Lower leg skin (tissue), 3 donors: Measurements from ENCODE around the gene SPIN2B.

Source experiments
- POLR2A ChIP-seq, 2 donors: fragments of 450-650 bp; IDR thresholded peaks; one replicate each; pipeline ENCODE4 v1.6.1; 2016 to 2017; ENCODE audit warnings: antibody characterized with exemption in 2 of 2, mild to moderate bottlenecking in 1 of 2, moderate library complexity in 1 of 2
- TF ChIP-seq, protein P1 (sequence below), 3 donors: fragments of 450-650 bp; IDR thresholded peaks; one replicate each; pipeline ENCODE4 v1.5.1; 2016; ENCODE audit warnings: antibody characterized with exemption in 3 of 3, mild to moderate bottlenecking in 3 of 3, moderate library complexity in 2 of 3

DNA sequence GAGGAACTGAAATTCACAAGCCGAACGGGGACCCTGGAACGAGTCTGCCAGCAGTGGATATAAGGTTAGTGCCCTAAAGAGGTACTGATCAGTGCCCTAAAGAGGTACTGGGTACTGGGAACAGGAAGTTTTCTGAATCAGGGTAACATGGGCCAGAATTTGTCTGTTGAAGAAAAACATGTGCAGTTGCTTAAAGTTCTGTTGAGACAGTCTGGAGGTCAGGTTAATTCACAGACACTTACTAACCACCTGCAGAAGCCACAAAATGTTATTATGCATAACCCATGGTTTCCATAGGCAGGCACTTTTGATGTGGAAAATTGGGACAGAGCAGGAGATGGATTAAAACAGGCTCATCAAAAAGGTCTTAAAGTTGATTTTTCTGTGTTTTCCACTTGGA, 17.9 kb downstream of the SPIN2B start:
- TF ChIP-seq, protein P1, sequence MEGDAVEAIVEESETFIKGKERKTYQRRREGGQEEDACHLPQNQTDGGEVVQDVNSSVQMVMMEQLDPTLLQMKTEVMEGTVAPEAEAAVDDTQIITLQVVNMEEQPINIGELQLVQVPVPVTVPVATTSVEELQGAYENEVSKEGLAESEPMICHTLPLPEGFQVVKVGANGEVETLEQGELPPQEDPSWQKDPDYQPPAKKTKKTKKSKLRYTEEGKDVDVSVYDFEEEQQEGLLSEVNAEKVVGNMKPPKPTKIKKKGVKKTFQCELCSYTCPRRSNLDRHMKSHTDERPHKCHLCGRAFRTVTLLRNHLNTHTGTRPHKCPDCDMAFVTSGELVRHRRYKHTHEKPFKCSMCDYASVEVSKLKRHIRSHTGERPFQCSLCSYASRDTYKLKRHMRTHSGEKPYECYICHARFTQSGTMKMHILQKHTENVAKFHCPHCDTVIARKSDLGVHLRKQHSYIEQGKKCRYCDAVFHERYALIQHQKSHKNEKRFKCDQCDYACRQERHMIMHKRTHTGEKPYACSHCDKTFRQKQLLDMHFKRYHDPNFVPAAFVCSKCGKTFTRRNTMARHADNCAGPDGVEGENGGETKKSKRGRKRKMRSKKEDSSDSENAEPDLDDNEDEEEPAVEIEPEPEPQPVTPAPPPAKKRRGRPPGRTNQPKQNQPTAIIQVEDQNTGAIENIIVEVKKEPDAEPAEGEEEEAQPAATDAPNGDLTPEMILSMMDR (IDR thresholded peaks at IDR 0.05): no peak
- no peak for TF ChIP-seq POLR2A (IDR thresholded peaks at IDR 0.05)
